Activated CD4-positive, alpha-beta T cell treated with anti-CD3 and anti-CD28 coated beads, Interleukin-2, amount 50 U/mL, for 16 hours (primary cell): ENCODE measurements around the gene NENF.

Experiments used
- DNase-seq: peaks from one replicate; pipeline ENCODE4 v3.0.0-alpha.2; 2020

The NENF gene

DNA sequence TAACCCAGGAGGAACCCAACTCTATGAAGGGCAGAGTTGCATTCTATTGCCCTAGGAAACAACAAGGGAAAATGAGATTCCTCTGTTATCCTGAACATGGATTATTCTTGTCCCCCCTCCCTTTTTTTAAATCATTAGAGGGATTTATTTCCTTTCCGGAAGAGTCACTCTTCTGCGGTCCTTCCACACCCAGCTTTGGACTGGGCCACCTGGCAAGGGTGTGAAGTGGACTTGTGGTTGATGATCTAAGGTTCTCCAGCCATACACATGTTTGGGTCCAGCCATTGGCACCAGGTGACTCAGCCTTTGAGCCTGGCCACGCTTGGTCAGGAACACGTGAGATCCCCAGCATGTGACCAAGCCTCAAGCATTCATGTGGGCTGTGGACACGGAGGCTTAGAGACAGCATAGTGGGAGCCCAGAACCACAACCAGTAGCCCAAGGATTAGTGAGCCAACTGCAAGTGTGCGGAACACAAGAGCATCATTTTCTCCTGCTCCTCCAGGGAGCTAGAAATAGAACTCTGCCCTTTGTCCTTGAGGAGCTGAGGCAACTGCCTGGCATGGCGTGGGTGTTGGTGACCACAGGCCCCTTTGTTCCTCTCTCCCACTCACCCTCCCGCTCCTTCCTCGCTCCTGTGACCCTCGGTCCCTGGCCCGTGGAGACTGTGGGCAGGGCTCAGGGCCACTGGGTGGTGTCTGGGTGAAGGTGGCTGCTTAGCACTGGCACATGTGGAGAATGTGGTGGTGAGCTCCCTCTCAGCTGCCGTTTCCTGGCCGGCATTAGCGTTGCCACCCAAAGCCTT lies 50.1 kb downstream of the NENF start:
- DNase-seq = no peak

DNA sequence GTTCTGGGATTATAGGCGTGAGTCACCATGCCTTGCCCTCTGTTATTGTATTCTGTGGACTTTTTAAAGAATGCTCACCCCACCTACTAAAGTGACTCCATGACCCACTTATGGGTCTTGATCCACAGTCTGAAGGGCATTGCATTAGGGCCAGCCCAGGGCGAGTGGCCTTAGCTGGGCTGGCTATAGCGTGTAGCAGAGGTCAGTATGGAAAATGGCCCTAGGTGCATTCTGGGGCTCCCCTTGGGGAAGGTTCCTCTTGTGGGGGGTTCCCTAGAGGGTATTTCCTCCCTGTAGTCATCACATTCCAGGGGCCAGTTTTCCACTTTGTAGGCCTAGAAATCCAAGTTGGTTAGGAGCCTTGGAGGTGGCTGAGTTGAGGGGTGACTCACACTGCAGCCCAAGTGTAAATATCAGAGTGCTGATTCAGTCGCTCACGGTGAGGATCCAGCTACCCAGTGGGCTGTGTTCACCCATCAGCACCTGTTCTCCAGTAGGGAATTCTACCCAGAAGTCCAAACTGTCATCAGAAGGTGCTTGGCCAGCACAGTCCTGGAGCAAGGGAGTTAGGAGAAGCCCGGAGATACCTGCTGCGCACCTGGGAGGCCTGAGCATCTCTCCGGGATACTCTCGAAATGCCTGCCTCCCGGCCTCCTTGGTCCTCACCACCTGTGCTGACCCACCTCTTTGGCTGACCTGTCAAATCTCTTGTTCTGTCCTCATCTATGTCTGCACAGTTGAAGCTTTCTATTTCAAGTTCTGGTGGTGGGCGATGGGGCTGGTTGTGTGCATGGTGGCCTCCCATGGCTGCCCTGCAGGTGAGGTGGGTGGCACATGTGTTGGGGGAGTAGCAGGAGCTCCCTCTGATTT lies 52.2 kb downstream of the NENF start:
- DNase-seq = no peak

DNA sequence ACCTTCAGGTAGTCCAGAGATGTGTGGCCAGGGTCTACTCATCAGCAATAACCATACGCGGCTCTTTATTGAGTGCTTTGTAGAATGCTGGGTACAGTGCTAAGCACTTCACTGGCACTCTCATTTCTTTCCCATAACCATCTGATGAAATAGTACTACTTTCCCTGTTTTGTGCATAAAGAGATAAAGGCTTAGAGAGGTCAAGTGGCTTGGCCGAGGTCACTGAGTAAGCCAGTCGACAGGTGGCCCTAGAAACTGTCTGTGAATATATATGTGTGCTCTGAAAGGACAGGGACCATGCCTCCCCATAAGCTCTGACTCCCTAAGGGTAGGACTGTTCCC lies 52.8 kb downstream of the NENF start:
- no peak for DNase-seq

DNA sequence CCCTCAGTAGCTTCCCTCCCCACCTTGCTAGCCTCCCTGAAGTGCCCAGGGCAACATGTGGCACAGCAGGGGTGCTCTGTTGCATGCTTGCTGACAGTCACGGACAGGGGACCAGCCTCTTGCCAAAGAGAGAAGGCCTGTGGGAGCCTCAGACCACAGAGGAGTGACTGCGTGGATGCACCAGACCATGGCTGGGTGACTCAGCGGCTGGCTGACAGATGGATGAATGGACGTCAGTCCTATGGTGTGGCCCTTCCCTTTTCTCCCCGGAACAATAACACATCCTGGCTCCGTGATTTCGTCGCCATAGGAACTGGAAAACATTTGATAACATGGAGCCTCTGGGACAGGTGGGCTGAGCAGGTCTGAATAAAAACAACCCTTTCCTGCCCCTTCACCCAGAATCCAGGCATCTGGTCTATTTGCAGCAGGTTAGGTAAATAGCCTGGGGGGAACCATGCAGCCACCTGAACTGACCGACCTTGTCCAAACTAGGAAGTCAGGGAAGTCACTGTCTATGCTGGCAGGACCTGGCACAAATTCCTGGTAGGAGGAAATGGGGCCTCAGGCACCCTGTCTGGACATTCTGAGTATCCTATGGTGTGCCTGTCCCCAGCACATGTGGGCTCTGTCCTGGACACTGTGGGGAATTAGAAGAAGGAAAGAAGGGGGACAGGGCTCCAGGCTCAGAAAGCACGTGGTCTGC lies 53.3 kb downstream of the NENF start:
- DNase-seq = no peak

DNA sequence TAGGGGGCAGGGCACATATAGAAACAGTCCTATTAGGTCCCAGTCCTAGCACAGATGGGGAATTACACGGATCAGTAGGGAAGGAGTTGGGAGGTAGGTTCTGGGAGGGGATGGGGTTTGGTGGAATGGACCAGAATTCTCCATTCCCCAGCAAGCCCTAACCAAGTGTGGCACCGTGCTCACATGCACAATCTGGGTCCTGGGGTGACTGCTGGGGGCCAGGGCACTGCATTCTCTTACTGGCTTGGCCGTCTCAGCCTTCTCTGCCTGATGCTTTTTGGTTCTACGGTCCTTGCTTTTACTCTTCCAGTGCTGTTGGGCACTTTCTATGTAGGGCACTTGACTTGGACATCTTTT lies 53.9 kb downstream of the NENF start:
- no peak for DNase-seq

DNA sequence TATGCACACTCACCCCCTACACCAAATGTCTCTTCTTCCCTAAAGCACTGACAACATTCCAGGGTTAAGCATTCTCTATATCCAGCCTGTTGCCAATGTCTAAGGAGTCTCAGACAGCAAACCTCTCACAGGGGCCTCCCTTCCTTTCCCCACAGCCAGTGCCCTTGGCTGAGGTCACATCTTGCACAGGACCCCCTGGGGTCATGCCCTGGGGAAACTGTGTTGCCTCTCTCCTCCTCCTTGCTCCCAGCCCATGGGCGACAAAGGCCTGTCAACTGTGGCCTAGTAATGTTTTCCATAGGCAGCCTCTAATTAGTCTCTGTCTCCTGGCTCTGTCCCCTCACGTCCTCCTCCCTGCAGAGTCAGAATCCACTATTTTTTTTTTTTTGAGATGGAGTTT lies 54.6 kb downstream of the NENF start:
- DNase-seq = no peak

DNA sequence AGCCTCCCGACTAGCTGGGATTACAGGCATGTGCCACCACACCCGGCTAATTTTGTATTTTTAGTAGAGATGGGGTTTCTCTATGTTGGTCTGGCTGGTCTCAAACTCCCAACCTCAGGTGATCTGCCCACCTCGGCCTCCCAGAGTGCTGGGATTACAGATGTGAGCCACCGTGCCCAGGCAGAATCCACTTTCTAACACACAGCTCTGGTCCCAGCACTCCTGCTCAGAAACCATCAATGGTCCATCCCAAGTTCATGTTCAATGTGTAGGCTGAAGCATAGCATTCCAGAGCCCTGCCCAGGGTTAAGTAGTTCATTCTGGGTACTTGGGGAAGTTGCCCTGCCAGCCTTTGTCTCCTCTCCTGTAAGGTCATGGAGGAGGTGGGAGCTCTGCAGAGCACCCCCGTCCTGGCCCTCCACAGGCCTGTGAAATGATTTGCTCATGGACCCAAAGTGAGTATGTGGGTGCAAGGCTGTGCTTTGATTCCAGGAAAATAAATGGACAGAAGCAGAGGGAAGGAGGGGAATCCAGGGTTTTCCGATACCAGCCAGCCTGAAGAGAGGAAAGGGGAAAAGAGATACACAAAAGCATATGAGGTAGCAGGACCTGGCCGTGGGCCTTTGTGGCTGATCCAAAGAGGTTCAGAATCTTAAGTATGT lies 55.2 kb downstream of the NENF start:
- no peak for DNase-seq

DNA sequence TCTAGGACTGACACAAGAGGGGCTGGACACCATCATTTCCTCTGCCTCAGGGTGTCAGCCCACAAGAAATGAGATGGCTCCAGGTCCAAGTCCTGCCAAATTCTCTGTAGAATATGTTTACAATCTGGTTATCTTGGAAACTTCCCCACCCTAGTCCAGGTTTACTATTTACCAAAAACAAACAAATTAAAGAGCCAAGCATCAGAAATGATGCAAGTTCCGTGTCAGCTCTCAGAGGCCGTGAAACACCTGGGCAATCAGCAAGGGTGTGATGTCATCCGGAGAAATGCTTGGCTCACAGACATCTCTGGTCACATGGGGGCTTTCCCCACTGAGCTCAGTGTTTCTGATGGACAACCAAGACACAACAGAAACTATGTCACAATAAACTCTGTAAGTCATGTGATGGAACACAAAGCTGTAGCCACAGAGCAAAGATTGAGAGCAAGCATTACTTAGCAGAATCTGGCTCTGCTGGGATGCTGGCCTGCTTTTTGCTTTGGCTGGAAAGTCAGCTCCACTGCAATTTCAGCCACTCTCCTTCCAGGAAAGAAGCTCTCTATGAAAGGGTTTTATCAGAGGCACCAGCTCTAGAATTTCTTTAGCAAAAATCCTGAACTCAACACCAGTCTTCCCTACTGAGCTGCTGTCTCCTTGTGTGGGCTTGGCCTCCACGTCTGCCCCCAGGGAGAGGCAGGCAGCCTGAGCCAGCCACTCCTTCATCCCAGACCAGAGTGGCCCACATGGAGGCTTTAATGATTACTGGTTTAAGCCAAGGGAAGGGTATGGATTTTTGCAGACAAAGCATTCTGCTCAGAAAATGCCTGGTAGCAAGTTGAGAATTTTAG lies 55.9 kb downstream of the NENF start:
- DNase-seq = peak; percentile 73

DNA sequence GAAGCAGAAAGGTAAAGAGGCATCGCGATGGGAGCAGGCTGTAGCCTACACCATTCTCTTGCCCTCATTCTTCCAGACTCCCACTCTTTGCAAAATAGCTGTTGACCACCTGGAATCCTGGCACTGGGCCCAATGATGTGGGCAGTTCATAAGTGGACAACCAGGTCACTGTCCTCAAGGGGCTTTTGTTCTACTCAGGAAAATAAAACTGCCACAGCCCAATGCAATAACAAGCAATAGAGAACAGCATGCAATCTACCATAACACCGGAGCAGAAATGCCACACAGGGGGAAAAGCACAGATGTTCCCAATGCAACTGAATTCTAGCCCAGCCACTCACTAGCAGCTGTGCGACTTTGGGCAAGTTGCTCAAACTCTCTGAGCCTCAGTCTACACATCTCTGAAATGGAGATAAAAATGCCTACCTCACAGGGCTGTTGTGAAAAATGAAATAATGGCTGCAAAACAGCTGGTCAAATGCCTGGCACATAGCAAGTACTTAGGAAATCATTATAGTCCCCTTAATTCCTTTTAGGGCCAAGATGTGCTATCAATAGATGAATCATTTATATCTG lies 56.7 kb downstream of the NENF start:
- no peak for DNase-seq

DNA sequence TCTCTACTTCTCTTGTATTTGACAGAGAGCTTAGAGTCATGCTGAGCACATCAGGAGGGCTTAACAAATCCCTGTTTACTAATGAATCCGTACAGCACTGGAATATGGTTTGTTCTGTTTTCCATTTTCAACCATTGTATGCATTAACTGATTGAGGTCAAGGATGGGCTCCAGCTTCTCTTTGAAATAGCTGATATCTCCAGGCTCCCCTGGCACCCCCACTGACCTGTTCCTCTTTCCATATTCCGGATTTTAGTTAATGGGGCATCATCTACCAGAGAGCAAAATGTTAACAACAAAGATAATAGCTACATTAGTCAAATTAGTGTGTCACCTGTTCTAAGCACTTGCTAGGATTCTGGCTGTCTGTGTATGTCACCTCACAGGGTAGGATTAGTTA lies 57.6 kb downstream of the NENF start:
- no peak for DNase-seq

DNA sequence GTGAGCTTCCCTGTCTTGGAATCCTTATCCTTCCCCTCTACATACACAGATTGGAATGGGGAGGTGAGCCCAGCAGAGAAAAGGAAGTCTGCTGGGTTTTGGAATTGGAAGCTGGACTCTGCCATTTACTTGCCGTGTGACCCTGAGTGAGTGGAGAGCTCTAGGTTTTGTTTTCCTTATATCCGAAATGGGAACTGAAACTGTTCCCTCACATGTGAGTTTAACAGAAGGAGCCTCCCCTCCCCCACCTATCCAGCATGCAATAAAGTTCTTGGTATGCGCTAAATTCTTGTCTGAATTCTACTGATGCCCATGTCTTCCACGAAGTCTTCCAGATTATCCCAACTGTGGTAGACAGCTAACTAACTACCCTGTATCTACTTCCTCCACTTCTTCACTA lies 58.7 kb downstream of the NENF start:
- DNase-seq = no peak
